Adrenal gland (tissue), 12 donors: Measurements from ENCODE around the gene KLF7. TPM values are rescaled to one million over a fixed set of nuclear protein-coding genes. Genes with fewer than 3 reads are reported as not detected.

Experiments
- DNase-seq, 7 donors: peaks; one replicate each; pipeline ENCODE4 v3.0.0-alpha.2; 2019 to 2020
- H3K27ac ChIP-seq, 5 donors: fragments of 200-600 bp; sonication (generic) in 4 of 5; 1 replicate in 3 of 5; 2 replicates in 2 of 5; pipeline versions ENCODE4 v1.5.1 to v1.8.0; 2016 to 2020; ENCODE audit warnings: mild to moderate bottlenecking in 1 of 5
- H3K27me3 ChIP-seq: fragments of 200-600 bp; 2 replicates; pipeline ENCODE4 v1.8.0; 2021
- H3K36me3 ChIP-seq, 2 donors: fragments of 200-600 bp; replicated peaks in 1 of 2; 1 replicate in 1 of 2; 2 replicates in 1 of 2; pipeline versions ENCODE4 v1.5.1 to v1.8.0; 2018 to 2022
- H3K4me1 ChIP-seq, 2 donors: fragments of 200-600 bp; replicated peaks in 1 of 2; 1 replicate in 1 of 2; 2 replicates in 1 of 2; pipeline versions ENCODE4 v1.5.1 to v1.8.0; 2018 to 2021
- H3K4me3 ChIP-seq, 4 donors: fragments of 200-600 bp; sonication (generic) in 3 of 4; one replicate each; pipeline ENCODE4 v1.5.1; 2016 to 2018
- H3K9me3 ChIP-seq, 3 donors: fragments of 200-600 bp; sonication (generic) in 1 of 3; replicated peaks in 1 of 3; 1 replicate in 2 of 3; 2 replicates in 1 of 3; pipeline versions ENCODE4 v1.5.1 to v1.8.0; 2016 to 2021
- CTCF ChIP-seq, 6 experiments: fragments of 450-650 bp in 4 of 6; fragments of 200-600 bp in 2 of 6; sonication (generic) in 1 of 6; IDR thresholded peaks; 1 replicate in 5 of 6; 2 replicates in 1 of 6; pipeline versions ENCODE4 v1.5.1 to v1.8.0; 2016 to 2021; ENCODE audit warnings: antibody characterized with exemption in 6 of 6, mild to moderate bottlenecking in 2 of 6, moderate library complexity in 1 of 6
- POLR2A ChIP-seq, 2 donors: fragments of 450-650 bp; IDR thresholded peaks; one replicate each; pipeline ENCODE4 v1.6.1; 2017; ENCODE audit warnings: antibody characterized with exemption in 2 of 2, mild to moderate bottlenecking in 2 of 2, moderate library complexity in 1 of 2
- WGBS, 4 donors: extraction: QIAGEN DNeasy Blood & Tissue Kit in 2 of 4; methylation state at CpG; one replicate each; pipeline versions ENCODE4 v1.1.5 to v1.1.7; 2013 to 2017; 5-methylcytosine and 5-hydroxymethylcytosine counted together
- intact Hi-C, 2 donors: fragments of 100-400 bp; cut with DNase I; formaldehyde crosslinking; loops; one replicate each; pipeline versions ENCODE4 v1.14.1 to v1.15.0; 2022 to 2023
- polyA plus RNA-seq, 3 donors: library from polyadenylated mRNA; stranded (reverse); fragments of 200-250 nt in 2 of 3; fragments of 350-450 nt in 1 of 3; fragmentation: Illumina TruSeq in 1 of 3; extraction: RNeasy Lipid Tissue Mini Kit (QIAGEN cat#74804) in 1 of 3; gene quantifications; one replicate each; pipeline ENCODE4 v1.2.3, GENCODE V29; 2013 to 2014
- total RNA-seq, 9 donors: library from RNA; depleted of rRNA in 4 of 9; stranded (reverse); fragments of >200 nt in 4 of 9; fragments of 120-200 nt in 1 of 9; fragmentation: NEBNext Ultra II Directional in 1 of 9; extraction: Animal tissue kit (Norgen Biotek cat#: 25700) in 1 of 9; gene quantifications; one replicate each; pipeline versions ENCODE4 v1.1.0 to v1.2.4, GENCODE V29; 2013 to 2023
- donor health status: healthy with polysubstance abuse.
- donor health status: Bipolar disorder and iron deficiency.
- donor health status: DM: yes; HTN: yes; CAD: no.
- donor health status: DM: no; HTN: no; CAD: no.
- donor health status: DM: no; HTN: no; CAD: no.
- donor health status: DM: yes; HTN: yes; CAD: no.

The KLF7 gene
- total and polyA plus RNA-seq, 12 donors, result 3.6 to 45.9 (median 17.8) TPM

GRCh38 chr2:207173641-207174040, 7.9 kb upstream of the KLF7 start:
- Histone ChIP-seq H3K9me3 (no peaks in the 10 kb centered on the region), H3K27ac (no peak overlapping the region), H3K36me3 (no peaks in the 10 kb centered on the region), H3K27me3 (no peaks in the 10 kb centered on the region), H3K4me1 (no peaks in the 10 kb centered on the region), H3K4me3 (no peak overlapping the region)
- intact Hi-C loops, result no loop called here
- no peak for TF ChIP-seq POLR2A (IDR thresholded peaks at IDR 0.05)
- 65 to 90% (median 86%) methylated on average over 1 of the region's 1 CpG for WGBS, 4 donors
- no peak for DNase-seq

- TF ChIP-seq CTCF (IDR thresholded peaks at IDR 0.05), result no peak
- TF ChIP-seq POLR2A (IDR thresholded peaks at IDR 0.05), result no peak
- DNase-seq, result peak in 5 of 7 donors; percentile 33 to 64 (median 43)
Observed at GRCh38 chr2:207167099-207167923, 1.6 kb upstream of the KLF7 start.

GRCh38 chr2:207166349-207167098, 776 bp upstream of the KLF7 start:
- 0 to 1% (median 1%) methylated on average over 11 to 86 of the region's 86 CpGs for WGBS, 4 donors
- Histone ChIP-seq H3K27me3 (no peaks in the 10 kb centered on the region), H3K36me3 (no peaks in the 10 kb centered on the region), H3K4me3 (peak overlapping the region; percentile 13 to 84 (median 72)), H3K27ac (peak overlapping the region; percentile 96 to 100 (median 100)), H3K4me1 (peaks cover 24 to 27% of the 10 kb centered on the region in 2 donors), H3K9me3 (no peaks in the 10 kb centered on the region)
- peak; percentile 83 to 93 (median 85) for DNase-seq
- intact Hi-C loops, result loop anchor here (10.0 kb wide), 1 partner anchor 308 kb away; no protein-coding TSS in a partner anchor
- TF ChIP-seq POLR2A (IDR thresholded peaks at IDR 0.05) (peak; percentile 94 to 96), CTCF (IDR thresholded peaks at IDR 0.05) (peak in 5 of 6 experiments; percentile 29 to 53 (median 48))

More at GRCh38 chr2:207167099-207167923, 1.6 kb upstream of the KLF7 start:
- 30 to 36% (median 32%) methylated on average over 18 of the region's 18 CpGs for WGBS, 4 donors
- Histone ChIP-seq H3K4me3 (peak overlapping the region in 2 of 4 donors; percentile 82 to 84), H3K27ac (peak overlapping the region; percentile 96 to 100 (median 100)), H3K27me3 (no peaks in the 10 kb centered on the region), H3K36me3 (no peaks in the 10 kb centered on the region), H3K4me1 (peaks cover 18 to 19% of the 10 kb centered on the region in 2 donors), H3K9me3 (no peaks in the 10 kb centered on the region)
- intact Hi-C loops, result loop anchor here (10.0 kb wide), 1 partner anchor 307 kb away; no protein-coding TSS in a partner anchor

- Histone ChIP-seq H3K27ac (peak overlapping the region; percentile 96 to 100 (median 100)), H3K4me1 (peaks cover 29 to 32% of the 10 kb centered on the region in 2 donors), H3K9me3 (no peaks in the 10 kb centered on the region), H3K4me3 (peak overlapping the region in 3 of 4 donors; percentile 62 to 84 (median 82)), H3K27me3 (no peaks in the 10 kb centered on the region), H3K36me3 (no peaks in the 10 kb centered on the region)
- 0% methylated on average over 4 to 20 of the region's 20 CpGs for WGBS, 4 donors
- TF ChIP-seq CTCF (IDR thresholded peaks at IDR 0.05) (no peak), POLR2A (IDR thresholded peaks at IDR 0.05) (no peak)
- intact Hi-C loops, result loop anchor here (10.0 kb wide), 1 partner anchor 309 kb away; no protein-coding TSS in a partner anchor
- DNase-seq, result peak; percentile 99 to 100 (median 100)
Observed at GRCh38 chr2:207166039-207166348, 246 bp upstream of the KLF7 start.
